NCI-H774 (cell line): ENCODE data around the gene VEGFA.

ENCODE experiments used
- DNase-seq: peaks from one replicate; lab custom pipeline; 2025; lab: John Stamatoyannopoulos, UW

Gene VEGFA

GRCh38 chr6:43772681-43773049, 2.7 kb downstream of the VEGFA start:
- DNase-seq = no peak

- DNase-seq = peak; percentile 13
These were observed 3.3 kb downstream of the VEGFA start for GRCh38 chr6:43773050-43773979.

GRCh38 chr6:43773980-43774775, 4.2 kb downstream of the VEGFA start:
- DNase-seq = no peak

- DNase-seq = peak; percentile 23
These were observed 4.9 kb downstream of the VEGFA start for GRCh38 chr6:43774776-43775534.

- no peak for DNase-seq
These were observed 5.5 kb downstream of the VEGFA start for GRCh38 chr6:43775535-43775885.

- DNase-seq = no peak
These were observed 6.2 kb downstream of the VEGFA start for GRCh38 chr6:43776115-43776798.

GRCh38 chr6:43776799-43777776, 7.1 kb downstream of the VEGFA start:
- DNase-seq = no peak

- DNase-seq = no peak
These were observed 8.3 kb downstream of the VEGFA start for GRCh38 chr6:43778131-43778855.

GRCh38 chr6:43778976-43779851, 9.2 kb downstream of the VEGFA start:
- no peak for DNase-seq

- DNase-seq = no peak
These were observed 9.8 kb downstream of the VEGFA start for GRCh38 chr6:43779852-43780236.

GRCh38 chr6:43780293-43780692, 10.3 kb downstream of the VEGFA start:
- no peak for DNase-seq

GRCh38 chr6:43780941-43781928, 11.2 kb downstream of the VEGFA start:
- no peak for DNase-seq

- no peak for DNase-seq
These were observed 12.1 kb downstream of the VEGFA start for GRCh38 chr6:43781941-43782704.

- DNase-seq = no peak
These were observed 12.9 kb downstream of the VEGFA start for GRCh38 chr6:43782764-43783513.

GRCh38 chr6:43784049-43784855, 14.2 kb downstream of the VEGFA start:
- no peak for DNase-seq
